GM11168 (cell line): ENCODE measurements around the gene PACRG.

Source experiments
- in situ Hi-C: fragments of 300-500 bp; cut with MboI; formaldehyde crosslinking; loops from one replicate; pipeline ENCODE4 v1.12.0; 2022; ENCODE audit warnings: low sequenced_read_pairs; ENCODE audit not compliant: unreplicated experiment

The PACRG gene

GRCh38 chr6:162770955-162771354 lies 43.2 kb downstream of the PACRG start:
- in situ Hi-C loops, result no loop called here

GRCh38 chr6:162772466-162772865 lies 44.7 kb downstream of the PACRG start:
- in situ Hi-C loops, result no loop called here

GRCh38 chr6:162773996-162774395 lies 46.2 kb downstream of the PACRG start:
- in situ Hi-C loops, result no loop called here

GRCh38 chr6:162777091-162777490 lies 49.3 kb downstream of the PACRG start:
- in situ Hi-C loops, result no loop called here

- in situ Hi-C loops, result no loop called here
These were observed 50.8 kb downstream of the PACRG start for GRCh38 chr6:162778603-162779002.

- in situ Hi-C loops, result no loop called here
These were observed 58.0 kb downstream of the PACRG start for GRCh38 chr6:162785632-162786242.

- in situ Hi-C loops, result no loop called here
These were observed 70.9 kb downstream of the PACRG start for GRCh38 chr6:162798546-162799266.

GRCh38 chr6:162814426-162814973 lies 86.7 kb downstream of the PACRG start:
- in situ Hi-C loops, result no loop called here

GRCh38 chr6:162817196-162817595 lies 89.4 kb downstream of the PACRG start:
- in situ Hi-C loops, result no loop called here

GRCh38 chr6:162819284-162819683 lies 91.5 kb downstream of the PACRG start:
- in situ Hi-C loops, result no loop called here

GRCh38 chr6:162821102-162821501 lies 93.3 kb downstream of the PACRG start:
- in situ Hi-C loops, result no loop called here

- in situ Hi-C loops, result no loop called here
These were observed 97.8 kb downstream of the PACRG start for GRCh38 chr6:162825597-162825996.

GRCh38 chr6:162829013-162829742 lies 101.4 kb downstream of the PACRG start:
- in situ Hi-C loops, result no loop called here

GRCh38 chr6:162833776-162834175 lies 106.0 kb downstream of the PACRG start:
- in situ Hi-C loops, result no loop called here

- in situ Hi-C loops, result no loop called here
These were observed 118.2 kb downstream of the PACRG start for GRCh38 chr6:162845972-162846371.

GRCh38 chr6:162846723-162847122 lies 118.9 kb downstream of the PACRG start:
- in situ Hi-C loops, result no loop called here

- in situ Hi-C loops, result no loop called here
These were observed 121.5 kb downstream of the PACRG start for GRCh38 chr6:162849269-162849668.

GRCh38 chr6:162852192-162852591 lies 124.4 kb downstream of the PACRG start:
- in situ Hi-C loops, result no loop called here

GRCh38 chr6:162852840-162853577 lies 125.2 kb downstream of the PACRG start:
- in situ Hi-C loops, result no loop called here

GRCh38 chr6:162854228-162854627 lies 126.5 kb downstream of the PACRG start:
- in situ Hi-C loops, result no loop called here
